RWPE2 (cell line): Measurements from ENCODE around the gene MYPOP.
"Not testable (repeated sequence)": the region's sequence is repeated elsewhere in the genome, so short reads cannot be mapped to it uniquely, and the experiment has no call there.

Source experiments
- ATAC-seq: fragments of 200-7000 bp; cut with Tn5 transposase; 3 replicates; pipeline ENCODE4 v1.9.1; 2021; ENCODE audit warnings: low read depth
- DNase-seq: peaks from one replicate; pipeline ENCODE4 v3.0.0-alpha.2; 2020; ENCODE audit warnings: low spot score
- H3K27ac ChIP-seq: fragments of 450-650 bp; 2 replicates; pipeline ENCODE4 v1.5.1; 2017; ENCODE audit warnings: mild to moderate bottlenecking; ENCODE audit not compliant: poor library complexity, severe bottlenecking
- H3K27me3 ChIP-seq: fragments of 250-450 bp; sonication (Bioruptor Pico); 2 replicates; pipeline ENCODE4 v1.5.1; 2021; ENCODE audit warnings: mild to moderate bottlenecking, moderate library complexity; ENCODE audit not compliant: insufficient read depth, poor library complexity, severe bottlenecking
- H3K36me3 ChIP-seq: fragments of 250-450 bp; sonication (Bioruptor Pico); 2 replicates; pipeline ENCODE4 v1.5.1; 2020; ENCODE audit warnings: low read depth, mild to moderate bottlenecking, moderate library complexity
- H3K4me1 ChIP-seq: fragments of 250-450 bp; sonication (Bioruptor Pico); 2 replicates; pipeline ENCODE4 v1.5.1; 2021; ENCODE audit warnings: mild to moderate bottlenecking, moderate library complexity; ENCODE audit not compliant: insufficient read depth, poor library complexity, severe bottlenecking
- H3K4me3 ChIP-seq: fragments of 250-450 bp; sonication (Bioruptor Pico); 2 replicates; pipeline ENCODE4 v1.5.1; 2021; ENCODE audit warnings: mild to moderate bottlenecking, moderate library complexity; ENCODE audit not compliant: severe bottlenecking
- H3K9me3 ChIP-seq: fragments of 250-450 bp; sonication (Bioruptor Pico); 2 replicates; pipeline ENCODE4 v1.5.1; 2021; ENCODE audit warnings: mild to moderate bottlenecking, moderate library complexity; ENCODE audit not compliant: severe bottlenecking
- TF ChIP-seq, protein P1 (sequence below): fragments of 450-650 bp; IDR thresholded peaks from one replicate; pipeline ENCODE4 v1.5.1; 2017; ENCODE audit warnings: mild to moderate bottlenecking, moderate library complexity; ENCODE audit not compliant: poor library complexity, severe bottlenecking

MYPOP gene

DNA sequence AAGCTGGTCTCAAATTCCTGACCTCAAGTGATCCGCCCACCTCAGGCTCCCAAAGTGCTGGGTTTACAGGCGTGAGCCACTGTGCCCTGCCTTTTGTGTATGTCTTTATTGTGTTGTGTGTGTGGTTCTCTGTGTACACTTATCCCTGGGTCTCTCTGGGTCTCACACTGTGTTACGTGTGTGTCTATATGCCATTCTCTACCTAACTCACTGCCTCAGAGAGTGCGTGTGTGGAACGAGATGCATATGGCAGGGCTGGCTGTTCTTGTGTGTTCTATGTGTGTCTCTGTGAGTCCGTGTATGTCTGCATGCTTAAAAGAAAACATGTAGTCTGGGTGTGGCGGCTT lies 27.8 kb downstream of the MYPOP start:
- Histone ChIP-seq H3K27ac (no peak overlapping the region), H3K4me1 (no peaks in the 10 kb centered on the region), H3K4me3 (no peak overlapping the region), H3K9me3 (no peaks in the 10 kb centered on the region), H3K27me3 (no peaks in the 10 kb centered on the region), H3K36me3 (no peaks in the 10 kb centered on the region)
- no peak for DNase-seq
- ATAC-seq, result no peak
- TF ChIP-seq, protein P1, sequence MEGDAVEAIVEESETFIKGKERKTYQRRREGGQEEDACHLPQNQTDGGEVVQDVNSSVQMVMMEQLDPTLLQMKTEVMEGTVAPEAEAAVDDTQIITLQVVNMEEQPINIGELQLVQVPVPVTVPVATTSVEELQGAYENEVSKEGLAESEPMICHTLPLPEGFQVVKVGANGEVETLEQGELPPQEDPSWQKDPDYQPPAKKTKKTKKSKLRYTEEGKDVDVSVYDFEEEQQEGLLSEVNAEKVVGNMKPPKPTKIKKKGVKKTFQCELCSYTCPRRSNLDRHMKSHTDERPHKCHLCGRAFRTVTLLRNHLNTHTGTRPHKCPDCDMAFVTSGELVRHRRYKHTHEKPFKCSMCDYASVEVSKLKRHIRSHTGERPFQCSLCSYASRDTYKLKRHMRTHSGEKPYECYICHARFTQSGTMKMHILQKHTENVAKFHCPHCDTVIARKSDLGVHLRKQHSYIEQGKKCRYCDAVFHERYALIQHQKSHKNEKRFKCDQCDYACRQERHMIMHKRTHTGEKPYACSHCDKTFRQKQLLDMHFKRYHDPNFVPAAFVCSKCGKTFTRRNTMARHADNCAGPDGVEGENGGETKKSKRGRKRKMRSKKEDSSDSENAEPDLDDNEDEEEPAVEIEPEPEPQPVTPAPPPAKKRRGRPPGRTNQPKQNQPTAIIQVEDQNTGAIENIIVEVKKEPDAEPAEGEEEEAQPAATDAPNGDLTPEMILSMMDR, result no peak

DNA sequence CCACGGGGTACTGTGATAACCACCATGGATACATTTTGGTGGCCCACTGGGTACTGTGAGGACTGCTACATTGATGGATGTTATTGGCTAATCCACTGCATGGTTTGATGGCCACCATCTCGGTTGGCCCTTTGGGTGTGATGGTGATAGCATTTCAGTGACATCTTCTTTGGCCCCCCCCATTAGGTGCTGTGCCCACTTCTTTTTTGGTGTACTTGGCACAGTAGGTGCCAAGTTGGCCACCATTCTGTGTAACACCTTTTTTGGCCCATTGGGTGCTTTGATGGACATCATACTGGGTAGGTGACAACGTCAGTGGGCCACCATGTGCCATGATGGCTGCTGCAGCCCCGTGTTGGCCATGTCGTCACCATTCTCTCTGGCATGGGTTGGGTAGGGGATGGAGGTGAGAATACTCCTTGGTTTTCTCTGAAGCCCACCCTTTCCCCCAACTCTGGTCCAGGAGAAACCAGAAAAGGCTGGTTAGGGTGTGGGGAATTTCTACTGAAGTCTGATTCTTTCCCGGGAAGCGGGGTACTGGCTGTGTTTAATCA lies 29.1 kb downstream of the MYPOP start:
- no peaks in the 10 kb centered on the region for H3K27me3 ChIP-seq
- H3K9me3 ChIP-seq, result no peaks in the 10 kb centered on the region
- no peaks in the 10 kb centered on the region for H3K4me1 ChIP-seq
- no peak overlapping the region for H3K4me3 ChIP-seq
- ATAC-seq (no peak), DNase-seq (no peak)
- H3K36me3 ChIP-seq, result no peaks in the 10 kb centered on the region
- TF ChIP-seq, protein P1, result no peak
- no peak overlapping the region for H3K27ac ChIP-seq

DNA sequence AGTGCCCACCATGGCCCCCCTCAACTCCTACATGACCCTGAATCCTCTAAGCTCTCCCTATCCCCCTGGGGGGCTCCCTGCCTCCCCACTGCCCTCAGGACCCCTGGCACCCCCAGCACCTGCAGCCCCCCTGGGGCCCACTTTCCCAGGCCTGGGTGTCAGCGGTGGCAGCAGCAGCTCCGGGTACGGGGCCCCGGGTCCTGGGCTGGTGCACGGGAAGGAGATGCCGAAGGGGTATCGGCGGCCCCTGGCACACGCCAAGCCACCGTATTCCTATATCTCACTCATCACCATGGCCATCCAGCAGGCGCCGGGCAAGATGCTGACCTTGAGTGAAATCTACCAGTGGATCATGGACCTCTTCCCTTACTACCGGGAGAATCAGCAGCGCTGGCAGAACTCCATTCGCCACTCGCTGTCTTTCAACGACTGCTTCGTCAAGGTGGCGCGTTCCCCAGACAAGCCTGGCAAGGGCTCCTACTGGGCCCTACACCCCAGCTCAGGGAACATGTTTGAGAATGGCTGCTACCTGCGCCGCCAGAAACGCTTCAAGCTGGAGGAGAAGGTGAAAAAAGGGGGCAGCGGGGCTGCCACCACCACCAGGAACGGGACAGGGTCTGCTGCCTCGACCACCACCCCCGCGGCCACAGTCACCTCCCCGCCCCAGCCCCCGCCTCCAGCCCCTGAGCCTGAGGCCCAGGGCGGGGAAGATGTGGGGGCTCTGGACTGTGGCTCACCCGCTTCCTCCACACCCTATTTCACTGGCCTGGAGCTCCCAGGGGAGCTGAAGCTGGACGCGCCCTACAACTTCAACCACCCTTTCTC lies 30.1 kb downstream of the MYPOP start:
- TF ChIP-seq, protein P1, result no peak
- H3K9me3 ChIP-seq, result no peaks in the 10 kb centered on the region
- H3K27ac ChIP-seq, result no peak overlapping the region
- H3K27me3 ChIP-seq, result no peaks in the 10 kb centered on the region
- no peak for ATAC-seq
- no peak for DNase-seq
- H3K4me1 ChIP-seq, result no peaks in the 10 kb centered on the region
- H3K36me3 ChIP-seq, result no peaks in the 10 kb centered on the region
- H3K4me3 ChIP-seq, result no peak overlapping the region

DNA sequence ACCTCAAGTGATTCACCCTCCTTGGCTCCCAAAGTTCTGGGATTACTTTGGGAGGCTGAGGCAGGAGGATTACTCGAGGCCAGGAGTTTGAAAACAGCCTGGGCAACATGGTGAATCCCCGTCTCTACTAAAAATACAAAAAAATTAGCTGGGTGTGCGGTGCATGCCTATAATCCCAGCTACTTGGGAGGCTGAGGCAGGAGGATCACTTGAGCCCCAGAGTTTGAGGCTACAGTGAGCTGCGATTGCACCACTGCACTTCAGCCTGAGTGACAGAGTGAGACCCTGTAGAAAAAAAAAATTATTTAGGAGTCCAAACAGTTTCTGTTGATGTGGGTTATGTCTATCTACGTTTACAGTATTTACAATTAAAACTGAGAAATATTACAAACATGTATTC lies 31.6 kb downstream of the MYPOP start:
- no peak for DNase-seq
- TF ChIP-seq, protein P1, result no peak
- ATAC-seq, result no peak
- Histone ChIP-seq H3K36me3 (no peaks in the 10 kb centered on the region), H3K27me3 (no peaks in the 10 kb centered on the region), H3K9me3 (no peaks in the 10 kb centered on the region), H3K27ac (no peak overlapping the region), H3K4me3 (no peak overlapping the region), H3K4me1 (no peaks in the 10 kb centered on the region)

DNA sequence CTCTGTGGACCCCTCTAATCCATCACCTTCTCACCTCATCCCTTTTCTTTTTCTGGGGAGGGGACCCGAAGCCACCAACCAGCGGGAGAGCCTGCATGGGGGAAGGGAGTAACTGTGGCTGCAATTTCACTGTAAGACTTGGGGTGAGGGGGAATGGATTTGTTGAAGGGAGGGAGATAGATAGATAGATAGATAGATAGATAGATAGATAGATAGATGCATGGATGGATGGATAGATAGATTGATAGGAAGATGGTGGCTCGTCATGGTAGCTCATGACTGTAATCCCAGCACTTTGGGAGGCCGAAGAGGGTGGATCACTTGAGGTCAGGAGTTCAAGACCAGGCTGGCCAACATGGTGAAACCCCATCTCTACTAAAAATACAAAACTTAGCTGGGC lies 35.2 kb downstream of the MYPOP start:
- not testable (repeated sequence) for H3K4me1 ChIP-seq, H3K4me3 ChIP-seq, H3K36me3 ChIP-seq, H3K9me3 ChIP-seq, H3K27ac ChIP-seq, DNase-seq, ATAC-seq
- H3K27me3 ChIP-seq, result peaks cover 24% of the 10 kb centered on the region
